HAP-1 (cell line): ENCODE measurements around the gene TUFT1.

Experiments
- DNase-seq, 2 experiments: peaks; one replicate each; pipeline ENCODE4 v3.0.0-alpha.2; 2016 to 2020; ENCODE audit warnings: low spot score in 2 of 2
- H3K27me3 ChIP-seq: fragments of 250-450 bp; sonication (Bioruptor Pico); 2 replicates; pipeline ENCODE4 v1.5.1; 2020; ENCODE audit warnings: low read depth, mild to moderate bottlenecking, moderate library complexity
- H3K36me3 ChIP-seq: fragments of 250-450 bp; sonication (Bioruptor Pico); replicated peaks from 2 replicates; pipeline ENCODE4 v1.5.1; 2020; ENCODE audit warnings: mild to moderate bottlenecking
- H3K4me1 ChIP-seq: fragments of 250-450 bp; sonication (Bioruptor Pico); 2 replicates; pipeline ENCODE4 v1.5.1; 2020; ENCODE audit warnings: mild to moderate bottlenecking
- H3K4me3 ChIP-seq: fragments of 250-450 bp; sonication (Bioruptor Pico); 2 replicates; pipeline ENCODE4 v1.5.1; 2020; ENCODE audit warnings: mild to moderate bottlenecking, moderate library complexity
- H3K9me3 ChIP-seq: fragments of 250-450 bp; sonication (Bioruptor Pico); 2 replicates; pipeline ENCODE4 v1.5.1; 2020; ENCODE audit warnings: mild to moderate bottlenecking, moderate library complexity
- in situ Hi-C: fragments of 300-500 bp; cut with MboI; formaldehyde crosslinking; loops from 3 replicates; pipeline ENCODE4 v1.14.3; 2020; ENCODE audit warnings: low sequenced_read_pairs, inconsistent platforms, mixed read lengths

TUFT1 gene

DNA sequence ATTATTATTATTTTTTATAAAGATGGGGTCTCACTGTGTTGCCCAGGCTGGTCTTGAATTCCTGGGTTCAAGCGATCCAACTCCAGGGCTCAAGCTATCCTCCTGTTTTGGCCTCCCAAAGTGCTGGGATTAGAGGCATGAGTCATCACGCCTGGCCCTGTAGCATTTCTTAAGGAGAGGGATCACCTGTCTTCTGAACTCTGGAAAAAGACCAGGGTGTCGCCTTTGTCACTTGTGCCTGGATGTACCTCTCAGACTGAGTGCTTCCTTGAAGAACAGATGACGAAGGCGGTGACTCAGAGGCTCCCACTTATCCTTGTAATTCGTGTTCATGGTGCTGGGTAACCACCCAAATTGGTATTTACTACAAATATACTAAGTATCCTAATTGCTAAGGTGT, 31.3 kb upstream of the TUFT1 start:
- no peaks in the 10 kb centered on the region for H3K27me3 ChIP-seq
- H3K36me3 ChIP-seq, result no peaks in the 10 kb centered on the region
- no peak overlapping the region for H3K4me3 ChIP-seq
- peaks cover 27% of the 10 kb centered on the region for H3K4me1 ChIP-seq
- no peak for DNase-seq
- in situ Hi-C loops, result no loop called here
- H3K9me3 ChIP-seq, result no peaks in the 10 kb centered on the region

DNA sequence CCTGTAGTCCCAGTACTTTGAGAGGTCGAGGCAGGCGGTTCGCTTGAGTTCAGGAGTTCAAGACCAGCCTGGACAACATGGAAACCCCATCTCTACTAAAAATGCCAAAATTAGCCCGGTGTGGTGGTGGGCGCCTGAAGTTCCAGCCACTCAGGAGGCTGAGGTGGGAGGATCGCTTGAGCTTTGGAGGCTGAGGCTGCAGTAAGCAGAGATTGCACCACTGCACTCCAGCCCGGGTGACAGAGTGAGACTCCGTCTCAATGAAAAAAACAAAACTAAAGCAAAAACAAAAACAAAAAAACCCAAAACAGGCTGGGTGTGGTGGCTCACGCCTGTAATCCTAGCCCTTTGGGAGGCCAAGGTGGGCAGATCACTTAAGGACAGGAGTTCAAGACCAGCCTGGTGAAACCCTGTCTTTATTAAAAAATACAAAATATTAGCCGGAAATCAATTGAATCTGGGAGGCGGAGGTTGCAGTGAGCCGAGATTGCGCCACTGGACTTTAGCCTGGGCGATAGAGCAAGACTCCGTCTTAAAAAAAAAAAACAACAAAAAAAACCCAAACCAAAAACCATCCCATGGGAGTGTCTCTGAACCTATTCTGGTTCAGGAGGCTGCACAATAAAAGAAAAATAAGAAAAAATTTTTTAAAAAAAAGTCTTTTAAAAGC, 30.6 kb upstream of the TUFT1 start:
- H3K4me1 ChIP-seq, result peaks cover 22% of the 10 kb centered on the region
- no peaks in the 10 kb centered on the region for H3K9me3 ChIP-seq
- H3K27me3 ChIP-seq, result no peaks in the 10 kb centered on the region
- H3K4me3 ChIP-seq, result no peak overlapping the region
- no peak for DNase-seq
- no peaks in the 10 kb centered on the region for H3K36me3 ChIP-seq
- in situ Hi-C loops, result no loop called here

DNA sequence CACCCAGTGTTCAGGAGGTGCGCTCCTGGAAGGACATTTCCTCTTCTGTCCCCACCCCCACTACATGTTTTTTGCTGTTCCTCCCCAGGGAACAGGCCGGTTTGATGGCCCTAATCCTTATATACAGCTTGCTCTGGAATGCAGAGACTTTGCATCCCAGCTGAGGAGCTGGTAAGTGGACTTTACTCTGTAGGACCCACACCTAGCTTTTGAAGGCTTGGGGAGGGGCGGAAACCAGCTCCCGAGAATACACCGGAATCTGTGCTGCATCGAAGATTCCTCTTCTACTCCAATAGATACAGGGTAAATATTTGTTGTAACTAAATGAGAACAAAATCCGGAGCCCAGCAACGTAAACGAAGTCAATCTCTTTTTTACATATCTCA, 30.1 kb upstream of the TUFT1 start:
- Histone ChIP-seq H3K9me3 (no peaks in the 10 kb centered on the region), H3K27me3 (no peaks in the 10 kb centered on the region), H3K4me1 (peaks cover 22% of the 10 kb centered on the region), H3K4me3 (no peak overlapping the region), H3K36me3 (no peaks in the 10 kb centered on the region)
- in situ Hi-C loops, result no loop called here
- peak in 1 of 2 experiments; percentile 48 for DNase-seq

DNA sequence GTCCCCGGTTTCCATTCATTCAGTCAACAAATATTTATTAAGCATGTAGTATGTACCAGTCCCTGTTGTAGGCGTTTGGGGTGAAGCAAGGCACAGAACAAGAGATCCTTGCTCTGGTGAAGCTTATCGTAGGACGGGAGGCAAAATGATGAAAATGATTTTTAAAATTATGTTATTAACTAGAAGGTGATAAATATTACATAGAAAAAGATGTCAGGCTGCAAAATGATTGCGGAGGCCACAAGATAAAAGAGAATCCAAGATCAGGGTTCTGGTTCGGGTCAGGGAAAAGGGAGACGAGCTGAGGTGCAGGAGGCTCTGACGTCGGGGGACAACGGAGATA, 29.5 kb upstream of the TUFT1 start:
- H3K27me3 ChIP-seq, result no peaks in the 10 kb centered on the region
- H3K4me1 ChIP-seq, result peaks cover 22% of the 10 kb centered on the region
- H3K9me3 ChIP-seq, result no peaks in the 10 kb centered on the region
- H3K36me3 ChIP-seq, result no peaks in the 10 kb centered on the region
- in situ Hi-C loops, result no loop called here
- no peak for DNase-seq
- peak overlapping the region; percentile 58 for H3K4me3 ChIP-seq

DNA sequence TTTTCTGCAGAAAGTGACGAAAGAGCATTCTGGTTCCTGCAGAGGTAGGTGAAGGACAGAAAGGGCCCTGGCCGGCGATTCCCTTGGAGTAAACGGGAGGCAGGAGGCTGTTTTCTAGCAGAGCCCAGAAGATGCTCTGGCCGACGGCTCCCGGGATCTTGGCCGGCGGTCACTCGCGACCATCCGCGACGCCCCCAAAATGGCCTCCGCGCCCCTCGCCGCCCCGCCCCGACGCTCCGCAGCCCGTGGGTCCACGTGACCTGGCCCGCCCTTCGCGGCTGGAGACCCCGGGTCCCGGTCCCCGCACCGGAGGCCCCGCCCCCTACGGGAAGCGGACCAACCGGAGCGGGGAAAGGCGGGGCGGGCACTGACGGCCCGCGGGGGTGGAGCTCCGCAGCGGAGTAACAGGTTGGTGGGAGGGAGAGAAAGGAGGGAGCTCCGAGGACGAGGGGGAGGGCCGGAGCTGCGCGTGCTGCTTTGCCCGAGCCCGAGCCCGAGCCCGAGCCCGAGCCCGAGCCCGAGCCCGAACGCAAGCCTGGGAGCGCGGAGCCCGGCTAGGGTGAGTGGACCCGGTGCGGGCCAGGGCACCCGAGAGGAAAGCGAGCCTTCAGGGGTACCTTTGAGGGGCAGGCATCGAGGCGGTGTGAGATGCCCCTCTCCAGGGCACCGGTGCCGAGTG, 29.0 kb upstream of the TUFT1 start, which contains the start of gene CGN:
Gene CGN (plus strand): TSS at position 431 of the 679 bp plus-strand sequence. CDS start 7,133 bp downstream, outside the sequence.
- H3K27me3 ChIP-seq, result no peaks in the 10 kb centered on the region
- no peaks in the 10 kb centered on the region for H3K36me3 ChIP-seq
- peak within 1 kb of the TSS; percentile 58 for H3K4me3 ChIP-seq
- no peaks in the 10 kb centered on the region for H3K9me3 ChIP-seq
- in situ Hi-C loops, result no loop called here
- peaks cover 22% of the 10 kb centered on the region for H3K4me1 ChIP-seq
- peak; percentile 96 to 97 for DNase-seq

DNA sequence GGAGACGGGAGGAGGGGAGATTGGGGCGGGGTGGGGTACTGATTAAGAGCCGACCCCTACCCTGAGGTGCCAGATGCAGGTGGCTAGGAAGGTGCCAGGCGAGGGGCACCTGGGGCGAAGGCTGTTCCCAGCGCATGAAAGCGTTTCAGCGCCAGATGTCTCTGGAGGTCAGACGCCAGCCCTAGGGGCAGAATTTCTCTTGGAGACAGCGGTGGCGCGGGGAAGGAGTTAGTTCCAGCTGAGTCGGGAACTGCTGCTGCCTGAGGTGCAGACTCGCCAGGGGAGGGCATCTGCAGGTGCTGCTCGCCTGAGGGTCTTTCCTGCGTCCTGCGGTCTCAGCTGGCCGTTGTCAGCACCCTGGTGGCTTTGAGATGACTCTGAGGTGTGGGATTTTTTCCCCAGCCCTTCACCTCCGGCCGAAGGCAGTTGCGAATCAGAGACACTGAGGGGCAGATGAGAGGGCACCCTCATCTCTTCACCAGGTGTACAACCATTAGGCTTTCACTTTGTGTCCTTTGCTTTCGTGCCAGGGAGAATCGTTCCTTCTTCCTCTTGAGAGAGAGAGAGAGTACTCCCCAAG, 28.4 kb upstream of the TUFT1 start:
- DNase-seq, result peak; percentile 54 to 76
- peak overlapping the region; percentile 58 for H3K4me3 ChIP-seq
- H3K4me1 ChIP-seq, result peaks cover 22% of the 10 kb centered on the region
- no peaks in the 10 kb centered on the region for H3K36me3 ChIP-seq
- no peaks in the 10 kb centered on the region for H3K9me3 ChIP-seq
- in situ Hi-C loops, result no loop called here
- no peaks in the 10 kb centered on the region for H3K27me3 ChIP-seq

GRCh38 chr1:151512326-151512725, 27.8 kb upstream of the TUFT1 start:
- in situ Hi-C loops, result no loop called here
- Histone ChIP-seq H3K27me3 (no peaks in the 10 kb centered on the region), H3K4me1 (peaks cover 22% of the 10 kb centered on the region), H3K9me3 (no peaks in the 10 kb centered on the region), H3K4me3 (peak overlapping the region; percentile 58), H3K36me3 (no peaks in the 10 kb centered on the region)
- DNase-seq, result peak in 1 of 2 experiments; percentile 50

- Histone ChIP-seq H3K4me1 (peaks cover 22% of the 10 kb centered on the region), H3K9me3 (no peaks in the 10 kb centered on the region), H3K36me3 (no peaks in the 10 kb centered on the region), H3K4me3 (no peak overlapping the region), H3K27me3 (no peaks in the 10 kb centered on the region)
- in situ Hi-C loops, result no loop called here
- no peak for DNase-seq
These were observed 27.1 kb upstream of the TUFT1 start for GRCh38 chr1:151512801-151513625.

- Histone ChIP-seq H3K9me3 (no peaks in the 10 kb centered on the region), H3K36me3 (no peaks in the 10 kb centered on the region; the same call in 1 of the 2 replicates), H3K27me3 (no peaks in the 10 kb centered on the region), H3K4me1 (peaks cover 22% of the 10 kb centered on the region), H3K4me3 (no peak overlapping the region)
- in situ Hi-C loops, result no loop called here
- DNase-seq, result no peak
These were observed 26.4 kb upstream of the TUFT1 start for GRCh38 chr1:151513626-151514121.

GRCh38 chr1:151514366-151514765, 25.7 kb upstream of the TUFT1 start:
- H3K9me3 ChIP-seq, result no peaks in the 10 kb centered on the region
- peaks cover 22% of the 10 kb centered on the region for H3K4me1 ChIP-seq
- no peak for DNase-seq
- no peak overlapping the region for H3K4me3 ChIP-seq
- in situ Hi-C loops, result no loop called here
- H3K27me3 ChIP-seq, result no peaks in the 10 kb centered on the region
- peaks cover 3% of the 10 kb centered on the region for H3K36me3 ChIP-seq

DNA sequence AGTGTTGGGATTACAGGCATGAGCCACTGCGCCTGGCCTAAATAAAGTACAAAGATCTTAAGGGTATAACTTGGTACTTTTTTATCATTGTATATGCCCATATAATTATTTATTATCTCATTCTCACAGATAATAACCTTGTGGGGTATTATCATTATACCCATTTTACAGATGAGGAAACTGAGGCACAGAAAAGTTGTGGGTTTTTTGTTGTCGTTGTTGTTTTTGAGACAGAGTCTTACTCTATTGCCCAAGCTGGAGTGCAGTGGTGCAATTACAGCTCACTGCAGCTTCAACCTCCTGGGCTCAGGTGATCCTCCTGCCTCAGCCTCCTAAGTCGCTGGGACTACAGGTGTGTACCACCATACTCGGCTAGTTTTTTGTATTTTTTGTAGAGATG, 24.8 kb upstream of the TUFT1 start:
- Histone ChIP-seq H3K4me1 (peaks cover 17% of the 10 kb centered on the region), H3K27me3 (no peaks in the 10 kb centered on the region), H3K36me3 (peaks cover 7% of the 10 kb centered on the region), H3K9me3 (no peaks in the 10 kb centered on the region), H3K4me3 (no peak overlapping the region)
- no peak for DNase-seq
- in situ Hi-C loops, result no loop called here

DNA sequence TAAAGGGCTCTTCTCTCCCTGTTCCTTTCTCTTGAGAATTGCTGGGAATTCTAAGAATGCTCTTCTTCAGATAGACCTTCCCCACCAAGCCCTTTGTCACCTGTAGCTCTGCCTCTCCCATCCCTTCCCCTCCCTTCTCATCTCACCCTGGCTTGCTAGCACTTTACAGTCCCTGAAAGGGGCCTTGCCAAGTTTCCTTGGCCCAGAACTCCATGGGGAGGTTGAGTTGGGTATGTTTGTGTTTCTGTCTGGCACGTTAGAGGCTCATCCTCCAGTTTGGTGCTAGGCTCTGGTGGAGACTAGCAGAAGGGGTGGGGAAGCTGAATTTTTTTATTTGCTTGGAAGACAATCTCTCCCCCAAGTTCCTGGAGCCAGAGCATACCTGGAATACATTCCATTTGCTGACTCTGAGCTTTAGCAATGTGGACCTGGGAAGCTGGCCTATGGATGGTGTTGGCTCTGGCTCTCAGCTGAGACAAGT, 24.0 kb upstream of the TUFT1 start:
- Histone ChIP-seq H3K9me3 (no peaks in the 10 kb centered on the region), H3K36me3 (peaks cover 8% of the 10 kb centered on the region), H3K4me1 (peaks cover 12% of the 10 kb centered on the region), H3K4me3 (no peak overlapping the region), H3K27me3 (no peaks in the 10 kb centered on the region)
- in situ Hi-C loops, result no loop called here
- no peak for DNase-seq

DNA sequence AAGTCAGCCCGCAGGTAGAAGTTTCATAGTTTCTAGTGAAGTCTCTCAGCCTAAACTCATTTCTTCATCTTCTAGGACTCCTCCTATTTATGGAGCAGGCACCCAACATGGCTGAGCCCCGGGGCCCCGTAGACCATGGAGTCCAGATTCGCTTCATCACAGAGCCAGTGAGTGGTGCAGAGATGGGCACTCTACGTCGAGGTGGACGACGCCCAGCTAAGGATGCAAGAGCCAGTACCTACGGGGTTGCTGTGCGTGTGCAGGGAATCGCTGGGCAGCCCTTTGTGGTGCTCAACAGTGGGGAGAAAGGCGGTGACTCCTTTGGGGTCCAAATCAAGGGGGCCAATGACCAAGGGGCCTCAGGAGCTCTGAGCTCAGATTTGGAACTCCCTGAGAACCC, 21.7 kb upstream of the TUFT1 start:
- Histone ChIP-seq H3K27me3 (no peaks in the 10 kb centered on the region), H3K36me3 (peaks cover 10% of the 10 kb centered on the region), H3K4me1 (no peaks in the 10 kb centered on the region), H3K9me3 (no peaks in the 10 kb centered on the region), H3K4me3 (no peak overlapping the region)
- DNase-seq, result no peak
- in situ Hi-C loops, result no loop called here
